GM12873 (cell line): ENCODE results near the gene AURKB.

Experiments used
- CTCF ChIP-seq: IDR thresholded peaks from 2 replicates; pipeline ENCODE4 v1.5.1; 2012; ENCODE audit warnings: low read depth, mild to moderate bottlenecking, moderate library complexity, low read length, control low read depth; ENCODE audit not compliant: insufficient read depth; ENCODE audit errors: missing control alignments

The AURKB gene

GRCh38 chr17:8210761-8211458 lies 535 bp upstream of the AURKB start:
- TF ChIP-seq CTCF: no peak

- TF ChIP-seq CTCF: no peak
These were observed 3.8 kb downstream of the AURKB start for GRCh38 chr17:8206536-8206935.

- no peak for TF ChIP-seq CTCF
These were observed 5.4 kb downstream of the AURKB start for GRCh38 chr17:8204761-8205555.

- TF ChIP-seq CTCF: no peak
These were observed 18.1 kb downstream of the AURKB start for GRCh38 chr17:8192070-8192815.

GRCh38 chr17:8190506-8190905 lies 19.9 kb downstream of the AURKB start:
- TF ChIP-seq CTCF: no peak

- TF ChIP-seq CTCF: no peak
These were observed 20.5 kb downstream of the AURKB start, which contains the start of gene BORCS6 for GRCh38 chr17:8189711-8190477. BORCS6 (minus strand) TSS chr17:8190180; CDS start chr17:8190140, 40 bp downstream.
